D721Med (cell line): ENCODE measurements around the gene IRGC.

Experiments
- DNase-seq: peaks from one replicate; pipeline ENCODE4 v3.0.0; 2011; ENCODE audit warnings: low spot score; ENCODE audit not compliant: insufficient read length
- FAIRE-seq: peaks from 2 replicates; lab custom pipeline; 2011; peaks lifted over from hg19 to GRCh38; lab: Jason Lieb, UNC
- TF ChIP-seq, protein P1 (sequence below): IDR thresholded peaks from 2 replicates; pipeline ENCODE4 v1.5.1; 2012; ENCODE audit warnings: mild to moderate bottlenecking, control low read depth; ENCODE audit not compliant: insufficient read depth; ENCODE audit errors: missing control alignments

IRGC gene, protein sequence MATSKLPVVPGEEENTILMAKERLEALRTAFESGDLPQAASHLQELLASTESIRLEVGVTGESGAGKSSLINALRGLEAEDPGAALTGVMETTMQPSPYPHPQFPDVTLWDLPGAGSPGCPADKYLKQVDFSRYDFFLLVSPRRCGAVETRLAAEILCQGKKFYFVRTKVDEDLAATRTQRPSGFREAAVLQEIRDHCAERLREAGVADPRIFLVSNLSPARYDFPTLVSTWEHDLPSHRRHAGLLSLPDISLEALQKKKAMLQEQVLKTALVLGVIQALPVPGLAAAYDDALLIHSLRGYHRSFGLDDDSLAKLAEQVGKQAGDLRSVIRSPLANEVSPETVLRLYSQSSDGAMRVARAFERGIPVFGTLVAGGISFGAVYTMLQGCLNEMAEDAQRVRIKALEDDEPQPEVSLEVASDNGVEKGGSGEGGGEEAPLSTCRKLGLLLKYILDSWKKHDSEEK

DNA sequence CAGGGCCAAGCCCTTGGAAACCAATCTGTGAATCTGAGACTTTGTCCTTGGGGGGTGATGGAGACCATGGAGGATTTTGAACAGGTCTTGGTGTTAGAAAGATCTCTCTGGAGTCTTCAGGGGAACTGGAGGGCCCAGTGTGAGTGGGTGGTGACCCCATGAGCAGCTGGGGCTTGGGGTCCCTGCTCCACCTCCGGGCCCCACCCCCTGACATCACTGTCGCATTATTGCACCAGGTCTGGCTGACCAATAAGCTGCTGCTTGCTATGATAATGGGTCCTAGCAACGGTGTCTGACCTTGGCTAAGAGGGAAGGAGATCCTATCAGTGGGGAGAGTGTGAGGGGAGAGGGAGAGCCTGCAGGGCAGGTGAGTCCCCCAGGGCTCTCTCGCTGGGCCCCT, at the start of gene IRGC:
Gene IRGC, plus strand, starts transcription at position 301 of the 400 bp plus-strand sequence. CDS start 2,483 bp downstream, outside the sequence.
- DNase-seq (no peak), FAIRE-seq (no peak)
- TF ChIP-seq, protein P1, sequence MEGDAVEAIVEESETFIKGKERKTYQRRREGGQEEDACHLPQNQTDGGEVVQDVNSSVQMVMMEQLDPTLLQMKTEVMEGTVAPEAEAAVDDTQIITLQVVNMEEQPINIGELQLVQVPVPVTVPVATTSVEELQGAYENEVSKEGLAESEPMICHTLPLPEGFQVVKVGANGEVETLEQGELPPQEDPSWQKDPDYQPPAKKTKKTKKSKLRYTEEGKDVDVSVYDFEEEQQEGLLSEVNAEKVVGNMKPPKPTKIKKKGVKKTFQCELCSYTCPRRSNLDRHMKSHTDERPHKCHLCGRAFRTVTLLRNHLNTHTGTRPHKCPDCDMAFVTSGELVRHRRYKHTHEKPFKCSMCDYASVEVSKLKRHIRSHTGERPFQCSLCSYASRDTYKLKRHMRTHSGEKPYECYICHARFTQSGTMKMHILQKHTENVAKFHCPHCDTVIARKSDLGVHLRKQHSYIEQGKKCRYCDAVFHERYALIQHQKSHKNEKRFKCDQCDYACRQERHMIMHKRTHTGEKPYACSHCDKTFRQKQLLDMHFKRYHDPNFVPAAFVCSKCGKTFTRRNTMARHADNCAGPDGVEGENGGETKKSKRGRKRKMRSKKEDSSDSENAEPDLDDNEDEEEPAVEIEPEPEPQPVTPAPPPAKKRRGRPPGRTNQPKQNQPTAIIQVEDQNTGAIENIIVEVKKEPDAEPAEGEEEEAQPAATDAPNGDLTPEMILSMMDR = no peak

DNA sequence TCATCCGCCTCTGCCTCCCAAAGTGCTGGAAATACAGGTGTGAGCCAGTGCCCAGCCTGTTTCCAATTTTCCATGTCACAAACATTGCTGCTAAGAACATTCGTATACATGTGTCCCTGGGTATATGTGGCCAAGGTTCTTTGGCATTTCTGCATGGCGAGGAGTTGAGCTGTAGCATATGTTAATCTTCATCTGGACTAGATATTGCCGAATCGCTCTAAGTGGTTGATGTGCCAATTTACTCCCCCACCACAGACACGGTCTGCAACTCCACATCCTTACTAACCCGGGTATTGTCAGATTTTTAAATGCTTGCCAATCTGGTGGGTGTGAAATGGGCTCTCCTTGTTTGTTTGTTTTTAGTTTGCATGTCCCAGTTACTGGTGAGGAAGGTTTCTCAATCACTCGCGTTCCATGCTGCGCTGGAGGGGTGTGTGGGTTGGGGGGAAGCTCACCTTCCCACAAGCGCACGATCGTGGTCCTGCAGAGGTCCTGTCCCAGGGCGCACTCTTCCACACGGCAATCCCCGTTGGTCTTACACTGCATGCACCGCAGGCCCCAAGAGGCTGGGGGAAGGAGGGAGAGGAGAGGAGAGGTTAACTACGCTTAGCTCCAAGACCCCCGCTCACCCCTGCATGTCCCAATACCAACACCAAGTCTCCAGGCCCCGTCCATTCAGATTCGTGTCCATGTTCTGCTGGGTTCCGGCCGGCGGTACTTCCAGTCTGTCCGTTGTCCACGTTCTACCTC, 48.6 kb upstream of the IRGC start:
- TF ChIP-seq, protein P1 = no peak
- DNase-seq (no peak), FAIRE-seq (no peak)

DNA sequence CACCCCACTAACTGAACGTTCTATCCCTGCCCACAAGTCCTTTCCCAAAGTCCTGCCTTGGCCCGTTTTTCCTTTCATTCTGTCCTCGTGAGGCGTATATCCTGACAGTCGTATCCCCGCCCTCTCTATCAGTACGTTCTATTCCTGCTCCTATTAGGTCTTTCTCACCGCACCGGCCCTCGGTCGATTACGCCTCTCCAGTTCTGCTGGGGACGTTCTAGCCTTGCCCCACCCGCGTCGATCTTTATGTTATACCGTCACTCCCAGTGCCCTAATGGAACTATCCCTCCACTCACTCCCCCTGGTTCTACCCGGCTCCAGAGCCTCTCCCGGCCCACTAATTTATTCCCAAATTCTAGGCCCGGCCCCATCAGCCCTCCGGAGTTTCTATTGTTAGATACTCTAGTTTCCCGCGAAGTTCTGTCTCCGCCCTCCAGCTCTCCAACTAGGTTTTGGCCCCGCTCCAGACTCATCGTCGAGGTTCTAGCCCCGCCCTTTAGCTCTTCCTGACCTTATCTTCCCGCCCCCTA, 47.9 kb upstream of the IRGC start:
- TF ChIP-seq, protein P1 = no peak
- no peak for FAIRE-seq
- no peak for DNase-seq

DNA sequence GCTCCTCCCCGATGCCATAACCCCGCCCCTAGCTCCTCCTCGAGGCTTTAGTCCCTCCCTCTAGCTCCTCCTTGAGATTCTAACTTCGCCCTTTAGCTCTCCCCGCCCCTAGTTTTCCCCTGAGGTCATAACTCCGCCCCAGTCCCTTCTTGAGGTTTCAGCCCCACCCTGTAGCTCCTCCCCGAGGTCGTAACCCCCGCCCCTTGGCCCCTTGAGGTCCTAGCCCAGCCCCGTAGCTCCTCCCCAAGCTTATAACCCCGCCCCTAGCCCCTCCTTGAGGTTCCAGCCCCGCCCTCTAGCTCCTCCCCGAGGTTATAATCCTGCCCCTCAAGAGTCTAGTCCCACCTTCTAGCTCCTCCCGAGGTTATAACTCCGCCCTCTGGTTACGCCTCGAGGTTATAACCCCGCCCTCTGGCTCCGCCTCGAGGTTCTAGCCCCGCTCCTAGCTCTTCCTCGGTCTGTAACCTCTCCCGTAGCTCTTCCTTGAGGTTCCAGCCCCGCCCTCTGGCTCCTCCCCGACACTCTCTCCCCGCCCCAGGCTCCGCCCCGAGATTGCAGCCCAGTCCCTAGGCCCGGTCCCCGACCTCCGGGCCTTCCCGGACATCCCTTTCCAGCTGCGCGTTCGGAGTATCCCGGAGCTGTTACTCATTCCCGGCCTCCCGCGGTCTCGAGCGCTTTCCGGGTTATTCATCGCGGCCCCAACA, 47.3 kb upstream of the IRGC start:
- DNase-seq (peak; percentile 88), FAIRE-seq (no peak)
- TF ChIP-seq, protein P1 = no peak

DNA sequence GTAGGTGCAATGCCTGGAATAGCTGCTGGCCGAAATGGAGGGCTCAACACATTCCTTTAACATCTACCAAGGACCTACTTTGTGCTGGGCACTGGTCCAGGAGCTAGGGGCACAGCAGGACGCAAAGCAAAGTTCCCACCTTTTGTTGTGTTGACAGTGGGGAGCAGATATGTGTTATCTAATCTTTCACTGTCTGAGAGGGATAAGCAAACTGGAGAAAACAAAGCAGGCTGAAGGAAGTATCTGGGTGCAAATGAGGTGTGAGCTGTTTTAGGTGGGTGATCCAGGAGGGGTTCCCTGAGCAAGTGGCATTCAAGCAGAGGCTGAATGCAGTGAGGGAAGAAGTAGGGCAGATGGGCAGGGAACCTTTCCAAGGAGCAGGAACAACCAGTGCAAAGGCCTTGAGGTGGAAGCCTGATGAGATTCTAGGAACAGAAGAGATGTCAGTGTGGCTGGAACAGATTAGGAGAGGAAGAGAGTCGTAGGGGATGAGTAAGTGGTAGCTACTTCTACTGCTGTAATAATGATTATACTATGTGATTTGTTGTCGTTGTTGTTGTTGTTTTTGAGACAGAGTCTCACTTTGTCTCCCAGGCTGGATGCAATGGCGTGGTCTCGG, 43.7 kb upstream of the IRGC start:
- DNase-seq = no peak
- FAIRE-seq = no peak
- TF ChIP-seq, protein P1 = no peak

DNA sequence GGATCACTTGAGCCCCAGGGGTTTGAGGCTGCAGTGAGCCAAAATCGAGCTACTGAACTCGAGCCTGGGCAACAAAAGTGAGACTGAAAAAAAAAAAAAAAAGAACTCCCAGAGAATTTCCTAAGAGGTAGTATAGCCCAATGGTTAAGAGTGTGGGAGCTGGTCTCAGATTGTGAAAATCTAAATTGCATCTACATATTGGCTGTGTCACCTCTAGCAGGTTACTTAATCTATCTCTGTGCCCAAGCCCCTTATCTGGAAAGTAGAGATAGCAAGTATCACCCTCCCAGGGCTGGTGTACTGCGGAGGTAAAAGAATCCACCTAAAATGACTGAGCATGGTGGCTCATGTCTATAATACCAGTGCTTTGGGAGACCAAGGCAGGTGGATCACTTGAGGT, 42.2 kb upstream of the IRGC start:
- no peak for DNase-seq
- no peak for FAIRE-seq
- TF ChIP-seq, protein P1 = no peak
